Stimulated activated CD4-positive, alpha-beta T cell treated with anti-CD3 and anti-CD28 coated beads, Interleukin-2, amount 100 ng/mL, for 24 hours (primary cell): ENCODE data around the gene ACTR6.
"Not testable (repeated sequence)": the region's sequence is repeated elsewhere in the genome, so short reads cannot be mapped to it uniquely, and the experiment has no call there.

Experiments used
- DNase-seq, 2 donors: peaks; one replicate each; pipeline ENCODE4 v3.0.0-alpha.2; 2020

ACTR6 gene

DNA sequence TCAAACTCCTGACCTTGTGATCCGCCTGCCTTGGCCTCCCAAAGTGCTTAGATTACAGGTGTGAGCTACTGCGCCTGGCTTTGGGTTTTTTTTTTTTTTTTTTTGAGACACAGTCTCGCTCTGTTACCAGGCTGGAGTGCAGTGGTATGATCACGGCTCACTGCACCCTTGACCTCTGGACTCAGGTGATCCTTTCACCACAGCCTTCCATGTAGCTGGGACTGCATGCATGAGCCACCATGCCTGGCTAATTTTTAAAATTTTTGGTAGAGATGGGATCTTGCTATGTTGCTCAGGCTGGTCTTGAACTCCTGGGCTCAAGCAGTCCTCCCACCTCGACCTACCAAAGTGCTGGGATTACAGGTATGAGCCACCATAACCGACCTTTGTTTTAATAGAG lies 21.6 kb downstream of the ACTR6 start:
- not testable (repeated sequence) for DNase-seq

DNA sequence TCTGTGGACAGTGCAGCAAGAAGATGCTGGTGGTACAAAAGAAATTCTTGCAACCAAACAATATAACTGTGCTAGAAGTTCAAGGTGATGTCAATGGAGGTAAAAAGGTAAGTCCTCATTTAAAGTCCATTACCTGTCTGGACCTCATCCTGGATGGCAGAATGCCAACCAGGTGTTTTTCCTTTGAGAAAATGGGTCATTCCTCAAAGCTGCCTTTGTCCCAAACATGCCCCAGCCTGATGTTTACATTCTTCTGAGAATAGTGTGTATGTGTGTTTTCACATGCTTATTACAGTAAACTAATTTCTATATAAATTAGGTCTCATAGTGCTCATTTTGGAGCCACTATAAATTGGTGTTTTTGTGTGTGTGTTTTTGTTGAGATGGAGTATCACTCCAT lies 24.9 kb downstream of the ACTR6 start:
- no peak for DNase-seq

DNA sequence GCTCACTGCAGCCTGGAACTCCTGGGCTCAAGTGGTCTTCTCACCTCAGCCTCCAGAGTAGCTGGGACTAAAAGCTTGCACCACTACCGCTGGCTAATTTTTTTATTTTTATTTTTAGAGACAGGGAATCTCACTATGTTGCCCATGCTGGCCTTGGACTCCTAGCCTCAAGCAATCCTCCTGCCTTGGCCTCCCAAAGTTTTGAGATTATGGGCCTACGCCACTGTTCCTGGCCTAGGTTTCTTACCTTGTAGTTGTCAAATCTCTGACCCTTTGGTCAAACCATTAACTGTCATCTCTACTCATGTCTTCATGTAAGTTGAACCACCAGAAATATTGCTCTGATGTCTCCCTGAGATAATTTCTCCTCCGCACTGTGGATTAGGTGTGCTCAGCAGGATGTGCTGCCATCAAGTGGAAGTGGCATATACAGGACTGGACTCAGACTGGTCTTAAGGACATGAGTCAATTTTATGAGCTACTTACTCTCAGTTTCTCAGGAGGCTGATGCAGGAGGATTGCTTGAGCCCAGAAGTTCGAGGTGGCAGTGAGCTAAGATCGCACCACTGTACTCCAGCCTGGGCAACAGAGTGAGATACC lies 28.5 kb downstream of the ACTR6 start:
- DNase-seq, result no peak

DNA sequence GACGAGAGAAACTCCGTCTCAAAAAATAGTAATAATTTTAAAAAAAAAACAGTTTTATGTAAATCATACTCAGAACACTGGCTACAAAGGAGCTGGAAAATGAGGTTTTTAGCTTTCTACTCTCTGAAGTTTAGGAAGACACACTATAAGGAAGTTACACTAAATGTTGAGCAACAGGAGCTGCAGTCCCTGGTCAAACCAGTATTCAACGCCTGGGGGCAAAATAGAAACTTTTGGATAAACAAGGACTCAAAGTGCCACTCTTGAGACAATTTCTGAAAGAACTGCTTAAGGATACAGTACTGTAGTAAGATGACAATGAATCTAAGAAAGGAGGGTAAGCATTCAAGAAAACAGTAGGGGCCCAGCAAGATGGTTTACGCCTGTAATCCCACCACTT lies 29.3 kb downstream of the ACTR6 start:
- DNase-seq, result no peak

DNA sequence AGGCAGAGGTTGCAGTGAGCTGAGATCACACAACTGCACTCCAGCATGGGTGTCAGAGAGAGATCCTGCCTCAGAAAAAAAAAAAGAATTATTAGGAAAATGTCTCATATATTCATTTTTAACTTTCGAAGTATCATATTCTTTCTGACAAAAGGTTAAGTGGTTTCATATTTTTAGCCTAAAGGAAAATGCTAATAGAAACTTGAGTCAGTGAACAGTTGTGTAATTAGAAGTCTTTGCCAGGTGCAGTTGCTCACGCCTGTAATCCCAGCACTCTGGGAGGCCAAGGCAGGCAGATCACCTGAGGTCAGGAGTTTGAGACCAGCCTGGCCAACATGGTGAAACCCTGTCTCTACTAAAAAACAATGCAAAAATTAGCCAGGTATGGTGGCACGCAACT lies 31.3 kb downstream of the ACTR6 start:
- not testable (repeated sequence) for DNase-seq

DNA sequence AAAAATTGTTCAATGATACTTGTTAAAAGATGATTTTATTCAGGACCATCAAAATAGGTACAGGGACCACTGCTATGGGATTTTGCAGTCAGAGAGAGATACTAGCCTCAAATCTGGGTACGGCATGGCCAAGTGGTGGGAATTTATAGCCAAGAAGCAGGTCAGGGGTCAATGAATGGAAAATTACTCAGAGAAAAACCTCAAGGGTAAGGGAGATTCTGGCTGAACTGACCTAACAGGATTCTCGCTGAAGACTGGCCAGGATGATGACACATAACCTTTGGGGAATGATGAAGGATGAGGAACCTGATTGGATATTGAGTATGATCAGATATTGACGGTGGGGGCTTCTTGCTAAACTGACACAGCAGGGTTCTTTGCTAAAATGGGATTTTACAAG lies 33.6 kb downstream of the ACTR6 start:
- no peak for DNase-seq

DNA sequence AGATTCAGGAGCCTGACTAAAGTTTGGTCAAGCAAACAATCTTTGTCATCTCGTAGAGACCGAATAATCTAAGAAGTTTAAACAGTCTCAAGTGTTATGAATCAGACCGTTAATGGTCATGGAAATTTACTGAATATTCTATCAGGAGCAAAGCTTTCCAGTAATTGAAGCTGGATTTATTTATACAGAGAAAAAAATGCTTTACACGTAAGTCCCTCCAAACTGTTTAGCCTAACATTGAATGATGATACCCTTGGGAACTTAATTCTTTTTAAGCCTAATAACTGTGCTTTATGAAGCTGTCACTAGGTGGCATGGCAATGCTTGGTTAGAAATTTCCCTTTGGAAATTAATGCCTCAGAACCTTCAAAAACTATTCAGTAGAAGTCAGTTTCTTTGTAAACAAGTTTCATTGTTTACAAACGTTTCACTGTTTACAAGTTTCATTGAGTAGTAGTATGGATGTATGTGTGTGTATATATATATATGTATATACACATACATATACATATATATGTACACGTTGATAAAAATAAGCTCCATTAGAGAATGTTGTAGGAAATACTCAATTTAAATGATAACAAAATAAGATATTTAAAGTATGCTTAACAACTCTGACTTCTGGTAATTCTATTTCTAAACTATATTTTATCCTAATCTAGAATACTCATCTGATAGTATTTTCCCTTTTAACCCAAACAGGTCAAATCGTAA lies 34.1 kb downstream of the ACTR6 start:
- no peak for DNase-seq

DNA sequence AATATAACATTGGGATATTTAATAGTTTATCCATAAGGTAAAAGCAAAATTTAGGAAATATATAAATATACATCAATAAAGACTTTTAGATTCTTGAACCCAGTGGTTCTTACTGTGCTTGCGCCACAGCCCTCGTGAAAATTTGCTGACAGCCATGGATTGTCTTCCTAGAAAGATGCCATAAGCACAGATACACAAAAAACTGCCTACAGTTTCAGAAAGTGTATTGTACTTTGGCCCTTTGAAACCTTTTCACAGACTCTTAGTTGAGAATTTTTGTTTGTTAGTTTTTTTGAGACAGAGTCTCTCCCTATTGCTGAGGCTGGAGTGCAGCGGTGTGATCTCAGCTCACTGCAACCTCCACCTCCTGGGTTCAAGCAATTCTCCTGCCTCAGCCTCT lies 38.2 kb downstream of the ACTR6 start:
- no peak for DNase-seq

DNA sequence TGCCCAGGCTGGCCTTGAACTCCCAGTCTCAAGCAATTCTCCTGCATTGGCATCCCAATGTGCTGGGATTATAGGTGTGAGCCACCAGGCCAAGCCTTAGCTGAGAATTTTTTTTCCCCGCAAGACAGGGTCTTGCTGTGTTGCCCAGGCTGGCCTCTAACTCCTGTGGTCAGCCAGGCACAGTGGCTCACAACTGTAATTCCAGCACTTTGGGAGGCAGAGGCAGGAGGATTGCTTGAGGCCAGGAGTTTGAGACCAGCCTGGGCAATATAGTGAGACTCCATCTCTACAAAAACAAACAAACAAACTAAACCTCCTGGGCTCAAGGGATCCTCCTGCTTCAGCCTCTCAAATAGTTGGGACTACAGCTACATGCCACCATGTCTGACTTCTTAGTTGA lies 39.0 kb downstream of the ACTR6 start:
- no peak for DNase-seq

DNA sequence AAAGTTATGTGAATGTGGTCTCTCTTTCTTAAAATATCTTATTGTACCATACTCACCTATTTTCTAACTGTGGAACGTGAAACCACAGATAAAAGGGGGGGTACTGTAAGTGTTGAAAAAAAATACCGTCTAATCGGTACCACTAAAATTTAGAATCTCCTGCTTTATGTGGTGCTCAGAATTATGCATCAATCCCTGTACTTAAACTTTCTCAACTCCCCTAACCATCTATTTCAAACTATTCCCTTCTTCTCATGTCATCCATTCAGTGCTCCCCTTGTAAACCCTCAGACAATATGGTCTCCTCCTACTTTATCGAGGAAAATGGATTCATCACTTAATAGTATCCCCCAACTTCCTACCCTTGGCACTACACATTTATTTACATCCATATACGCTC lies 42.5 kb downstream of the ACTR6 start:
- DNase-seq, result no peak

DNA sequence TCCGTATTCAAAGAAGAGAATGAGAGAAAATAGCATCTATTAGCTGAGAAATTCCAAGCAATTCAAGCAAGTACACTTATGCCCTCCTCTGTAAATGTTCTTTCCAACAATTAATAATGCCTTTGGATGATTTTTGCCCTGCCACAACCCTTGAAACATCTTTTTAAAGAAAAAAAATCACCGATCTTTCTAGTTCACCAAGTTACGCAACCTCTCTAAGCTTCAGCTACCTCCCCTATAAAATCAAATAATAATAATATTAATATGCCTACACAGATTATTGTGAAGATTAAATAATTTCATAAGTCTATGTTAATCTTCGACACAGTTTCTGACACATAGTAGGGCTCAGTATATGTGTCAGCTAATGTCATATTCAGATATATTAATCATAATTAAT lies 47.1 kb downstream of the ACTR6 start:
- no peak for DNase-seq

DNA sequence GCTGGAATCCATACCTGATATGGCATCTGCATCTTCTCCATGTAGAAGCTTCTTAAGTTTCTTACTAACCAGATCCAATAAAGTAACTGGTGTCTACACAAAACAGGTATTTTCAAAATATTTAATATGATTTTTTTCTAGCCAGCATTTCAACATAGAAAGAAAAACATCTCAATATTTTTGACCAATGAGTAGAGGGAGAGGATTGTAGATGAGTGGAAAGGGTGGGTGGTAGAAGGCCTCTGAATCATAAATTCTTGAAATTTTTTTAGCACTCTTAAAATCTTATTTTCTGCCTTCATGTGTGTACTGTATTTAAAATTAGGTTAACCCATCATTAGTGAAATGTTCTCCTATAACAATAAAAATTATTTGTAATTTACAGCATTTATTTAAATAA lies 48.3 kb downstream of the ACTR6 start:
- no peak for DNase-seq

DNA sequence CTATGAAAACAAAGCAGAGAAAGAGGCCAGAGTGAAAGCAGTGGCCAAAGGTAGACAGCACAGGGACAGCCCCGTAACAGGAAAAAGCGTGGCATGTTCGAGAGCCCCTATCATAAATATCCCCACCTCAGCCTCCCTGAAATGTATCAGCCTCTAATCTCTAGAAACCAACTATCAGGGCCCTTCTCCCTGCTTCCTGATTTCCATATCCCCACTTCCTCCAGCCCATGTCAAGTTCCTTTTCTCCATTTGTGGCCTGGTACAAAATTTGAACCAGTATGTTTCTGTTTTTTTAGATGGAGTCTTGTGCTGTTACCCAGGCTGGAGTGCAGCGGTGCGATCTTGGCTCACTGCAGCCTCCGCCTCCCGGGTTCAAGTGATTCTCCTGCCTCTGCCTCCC lies 49.3 kb downstream of the ACTR6 start:
- DNase-seq, result no peak

DNA sequence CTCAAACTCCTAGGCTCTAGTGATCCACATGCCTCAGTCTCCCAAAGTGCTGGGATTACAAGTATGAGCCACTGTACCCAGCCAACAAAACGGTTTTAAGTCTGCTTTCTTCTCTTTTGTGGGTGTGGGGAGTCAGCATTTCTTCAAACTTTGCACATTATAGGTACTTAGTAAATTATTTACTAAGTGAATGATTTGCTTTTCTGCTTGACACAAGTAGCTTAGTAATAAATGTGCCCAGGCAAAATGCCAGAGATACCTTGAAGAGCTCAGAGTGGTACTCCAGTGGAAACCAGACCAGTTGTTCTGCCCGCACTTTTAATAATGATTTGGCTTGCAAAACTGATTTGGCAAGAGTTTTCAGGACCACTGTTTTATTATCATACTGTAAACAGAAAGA lies 51.3 kb downstream of the ACTR6 start:
- no peak for DNase-seq

DNA sequence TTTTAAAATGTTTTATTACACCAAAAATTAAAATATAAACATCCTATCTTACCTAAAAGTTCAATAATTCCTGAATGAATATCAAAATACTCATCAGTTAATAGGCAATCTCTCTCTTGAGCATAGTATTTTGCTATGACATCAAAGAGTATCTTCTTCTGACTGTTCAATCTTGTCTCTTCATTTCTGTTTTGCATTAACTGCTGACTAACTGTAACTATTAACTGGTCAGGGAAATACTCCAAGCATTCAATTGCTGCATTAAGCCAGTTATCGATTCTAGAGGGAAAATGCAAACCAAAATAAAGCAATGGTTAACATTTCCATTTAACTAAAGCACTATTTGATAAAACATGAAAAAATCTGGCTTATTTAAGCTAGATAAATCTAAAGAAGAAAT lies 52.8 kb downstream of the ACTR6 start:
- no peak for DNase-seq

DNA sequence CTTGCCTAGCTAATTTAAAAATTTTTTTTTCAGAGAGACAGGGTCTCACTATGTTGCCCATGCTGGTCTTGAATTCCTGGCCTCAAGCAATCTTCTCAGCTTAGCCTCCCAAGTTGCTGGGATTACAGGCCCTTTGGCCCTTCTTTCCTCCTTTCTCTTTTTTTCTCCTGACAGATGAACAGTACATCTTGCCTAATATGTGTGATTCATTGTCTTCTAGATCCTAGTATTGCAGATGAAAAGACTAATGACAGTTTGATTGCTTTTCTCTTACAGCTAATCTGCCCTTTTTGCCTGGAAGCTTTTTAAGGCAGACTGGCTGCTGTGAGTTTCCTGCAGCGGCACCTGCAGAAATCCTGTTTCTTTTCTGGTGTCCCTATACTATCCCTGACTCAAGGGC lies 54.3 kb downstream of the ACTR6 start:
- no peak for DNase-seq

DNA sequence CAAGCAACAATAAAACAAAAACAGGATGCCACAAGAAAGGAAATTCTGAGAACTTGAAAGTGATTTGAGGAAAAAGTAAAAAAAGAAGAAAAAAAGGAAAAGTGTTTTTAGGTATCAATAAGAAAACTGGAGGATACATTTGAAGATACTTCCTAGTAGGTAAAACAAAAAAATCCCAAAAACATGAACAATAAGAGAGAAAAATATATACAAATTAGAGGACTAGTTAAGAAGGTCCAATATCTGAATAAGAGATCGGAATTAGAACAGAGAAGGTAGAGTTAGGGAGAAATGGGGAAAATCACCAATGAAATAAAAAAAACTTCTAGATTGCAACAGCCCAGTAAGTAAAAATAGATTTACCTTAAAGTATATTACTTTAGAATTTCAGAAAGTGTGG lies 57.5 kb downstream of the ACTR6 start:
- DNase-seq, result no peak

DNA sequence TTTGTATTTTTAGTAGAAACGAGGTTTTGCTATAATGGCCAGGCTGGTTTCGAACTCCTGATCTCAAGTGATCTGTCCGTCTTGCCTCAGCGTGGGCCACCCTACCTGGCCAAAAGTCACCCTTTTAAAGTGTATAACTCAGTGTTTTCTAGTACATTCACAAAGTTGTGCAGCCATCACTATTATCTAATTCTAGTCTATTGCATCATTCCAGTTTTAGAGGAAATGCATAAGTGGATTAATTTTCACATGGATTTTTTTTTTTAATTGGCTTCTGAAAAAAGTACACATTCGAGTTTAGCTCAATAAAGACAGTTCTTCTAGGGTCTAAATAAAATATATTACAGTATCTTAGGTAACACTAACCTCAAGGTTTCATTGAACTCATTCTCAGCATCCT lies 62.5 kb downstream of the ACTR6 start:
- DNase-seq, result no peak

DNA sequence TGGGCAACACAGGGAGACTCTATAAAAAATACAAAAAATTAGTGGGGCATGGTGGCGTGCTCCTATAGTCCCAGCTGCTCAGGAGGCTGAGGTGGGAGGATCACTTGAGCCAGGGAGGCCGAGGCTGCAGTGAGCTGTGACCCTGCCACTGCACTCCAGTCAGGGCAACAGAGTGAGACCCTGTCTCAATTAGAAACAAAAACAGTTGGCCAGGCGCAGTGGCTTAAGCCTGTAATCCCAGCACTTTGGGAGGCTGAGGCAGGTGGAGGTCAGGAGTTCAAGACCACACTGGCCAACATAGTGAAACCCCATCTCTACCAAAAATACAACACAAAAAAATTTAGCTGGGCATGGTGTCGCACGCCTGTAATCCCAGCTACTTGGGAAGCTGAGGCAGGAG lies 64.5 kb downstream of the ACTR6 start:
- not testable (repeated sequence) for DNase-seq

DNA sequence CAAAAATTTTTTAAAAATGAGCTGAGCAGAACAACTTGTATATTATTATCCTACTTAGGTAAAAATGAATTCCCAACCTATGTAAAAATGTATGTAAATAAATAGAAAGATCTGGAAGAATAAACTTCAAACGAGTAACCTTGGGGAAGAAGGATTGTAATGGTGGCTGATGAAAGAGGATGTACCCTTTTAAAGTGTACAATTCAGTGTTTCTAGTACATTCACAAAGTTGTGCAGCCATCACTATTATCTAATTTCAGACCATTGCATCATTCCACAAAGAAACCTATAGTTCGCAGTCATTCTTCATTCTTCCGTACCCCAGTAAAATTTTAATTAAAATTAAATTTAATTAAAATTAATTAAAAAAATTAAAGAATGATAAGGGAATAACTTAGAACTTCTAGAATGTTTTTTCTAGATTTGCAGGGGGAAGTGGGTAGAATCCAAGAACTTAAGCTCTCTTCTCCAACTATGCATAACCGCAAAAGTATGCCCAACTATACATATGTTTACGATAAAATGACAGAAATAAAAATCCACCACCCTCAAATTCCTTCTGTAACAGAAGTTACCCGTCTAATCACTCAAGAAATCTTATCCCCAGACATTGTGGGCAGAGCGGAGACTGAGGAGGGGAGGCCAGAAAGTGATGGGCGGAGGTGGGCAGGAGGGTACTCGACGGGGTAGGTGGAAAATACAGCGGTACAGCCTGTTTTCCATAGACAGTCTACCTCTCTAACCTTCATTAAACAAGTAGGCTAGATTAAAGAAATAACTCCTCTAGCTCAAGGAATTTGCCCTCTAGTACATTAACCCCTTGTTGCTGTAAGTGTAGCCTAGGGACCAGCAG lies 65.3 kb downstream of the ACTR6 start:
- DNase-seq, result no peak

DNA sequence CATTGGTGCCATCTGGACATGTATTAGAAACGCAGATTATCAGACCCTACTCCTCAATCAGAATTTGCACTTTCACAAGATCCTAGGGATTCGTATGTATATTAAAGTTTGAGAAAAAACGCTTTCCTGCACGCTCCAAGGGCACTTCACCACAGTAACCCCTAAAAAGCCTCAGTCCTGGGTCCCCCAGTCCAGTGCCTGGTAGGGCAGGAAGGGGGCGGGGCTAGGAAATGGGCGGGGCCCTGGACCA lies 65.9 kb downstream of the ACTR6 start:
- peak; percentile 96 to 98 for DNase-seq

DNA sequence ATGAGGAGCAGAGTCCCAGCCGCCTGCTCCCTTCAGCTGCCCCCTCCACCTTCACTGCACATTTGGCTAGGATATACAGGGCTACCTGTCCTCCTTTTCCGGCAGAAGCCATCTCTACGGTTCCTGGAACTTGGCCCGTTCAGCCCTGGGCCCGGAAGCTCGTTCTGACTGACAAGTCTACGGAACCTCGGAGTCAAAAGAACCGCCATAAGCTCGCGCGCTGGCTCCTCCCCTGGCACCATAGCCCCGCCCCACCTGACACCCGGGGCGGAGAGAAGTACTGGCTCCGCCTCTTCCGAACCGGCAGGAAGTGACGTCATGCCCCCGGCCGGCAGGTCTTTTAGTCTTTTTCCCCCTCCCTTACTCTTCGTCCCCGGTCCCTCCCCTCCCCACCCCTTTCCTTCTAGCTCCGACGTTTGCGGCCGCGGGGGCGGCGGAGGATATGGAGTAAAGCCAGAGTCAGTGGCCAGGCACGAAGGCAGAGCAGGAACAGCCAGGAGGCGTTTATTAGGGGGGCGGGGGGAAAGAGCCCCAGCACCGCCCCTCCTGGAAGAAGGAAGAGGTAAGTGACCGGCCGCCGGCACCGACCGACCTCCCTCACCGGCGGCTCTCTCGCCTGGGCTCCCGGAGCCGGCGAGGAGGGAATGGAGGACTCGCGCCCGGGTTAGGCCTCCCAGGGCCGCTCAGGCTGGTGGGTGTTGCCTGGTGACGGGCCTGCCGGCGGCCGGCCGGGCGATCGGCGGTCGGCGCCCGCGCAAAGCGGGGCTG lies 66.4 kb downstream of the ACTR6 start, which contains the start of the genes DEPDC4 and SCYL2:
TSS of gene DEPDC4 (minus strand) at position 245 of the 768 bp plus-strand sequence. CDS start at position 242, 3 bp downstream.
TSS of gene SCYL2 (plus strand) at position 343 of the 768 bp plus-strand sequence. CDS start 15,794 bp downstream, outside the sequence.
- DNase-seq, result peak; percentile 92

DNA sequence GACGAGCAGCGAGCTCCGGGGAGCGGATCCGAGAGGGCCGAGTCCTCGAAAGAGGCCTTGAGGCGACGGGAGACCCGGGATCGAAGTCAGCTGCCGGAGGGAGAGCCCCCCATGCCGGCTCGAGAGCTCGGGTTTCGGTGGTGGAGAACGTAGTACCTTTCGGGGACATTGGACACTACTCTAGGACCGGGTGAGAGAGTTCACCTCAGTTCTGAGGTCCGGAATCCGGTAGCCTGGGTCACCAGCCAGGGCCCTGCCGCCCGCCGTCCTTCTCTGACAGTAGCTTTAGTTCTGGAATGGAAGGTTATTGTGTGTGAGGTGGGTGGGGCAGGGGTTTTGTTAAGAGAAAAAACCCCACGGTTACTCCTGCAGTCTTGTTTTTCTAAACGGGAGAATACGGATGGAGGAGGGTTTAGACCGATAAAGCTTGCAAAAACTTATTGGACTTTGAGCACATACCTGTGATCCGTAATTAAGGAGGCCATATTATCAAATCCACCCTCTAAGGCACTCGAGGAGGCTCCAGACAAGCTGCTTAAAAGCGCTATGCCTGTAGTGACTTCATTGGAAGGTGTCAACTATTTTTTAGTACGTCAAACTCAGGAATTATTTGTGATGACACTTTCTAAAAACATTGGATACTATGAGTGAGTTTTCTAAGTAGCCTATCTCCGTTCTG lies 67.1 kb downstream of the ACTR6 start:
- DNase-seq, result peak; percentile 20 to 30
